Measurements from ENCODE around the gene RBM19.

Gene RBM19

GRCh38 chr12:113938471-113938870, 27.7 kb downstream of the RBM19 start:
- DNase-seq (ENCODE audit: low read depth in 1 of 2, low spot score in 1 of 2): no peak
- H3K27me3 ChIP-seq (ENCODE audit: insufficient read depth, poor library complexity, severe bottlenecking): no peaks in the 10 kb centered on the region
- H3K4me3 ChIP-seq (replicated peaks; ENCODE audit: insufficient read depth, low read length): no peak overlapping the region
- no peak overlapping the region for H3K27ac ChIP-seq (replicated peaks)
- no peak for TF ChIP-seq GABPA (IDR thresholded peaks at IDR 0.05; ENCODE audit: low read depth)
- TF ChIP-seq SPI1 (IDR thresholded peaks at IDR 0.05; ENCODE audit: borderline replicate concordance, low read depth): no peak
- no peak for TF ChIP-seq REST (IDR thresholded peaks at IDR 0.05; ENCODE audit: insufficient replicate concordance, low read depth)
- no peak for TF ChIP-seq POLR2AphosphoS5 (IDR thresholded peaks at IDR 0.05; ENCODE audit: low read depth)
- no peak for TF ChIP-seq CTCF (IDR thresholded peaks at IDR 0.05; ENCODE audit: insufficient read depth, low read length)

- Histone ChIP-seq H3K4me3 (replicated peaks; ENCODE audit: insufficient read depth, low read length) (no peak overlapping the region), H3K27ac (replicated peaks) (no peak overlapping the region), H3K27me3 (ENCODE audit: insufficient read depth, poor library complexity, severe bottlenecking) (no peaks in the 10 kb centered on the region)
- TF ChIP-seq SPI1 (IDR thresholded peaks at IDR 0.05; ENCODE audit: borderline replicate concordance, low read depth) (no peak), GABPA (IDR thresholded peaks at IDR 0.05; ENCODE audit: low read depth) (no peak), CTCF (IDR thresholded peaks at IDR 0.05; ENCODE audit: insufficient read depth, low read length) (no peak), POLR2AphosphoS5 (IDR thresholded peaks at IDR 0.05; ENCODE audit: low read depth) (no peak), REST (IDR thresholded peaks at IDR 0.05; ENCODE audit: insufficient replicate concordance, low read depth) (no peak)
- DNase-seq (ENCODE audit: low read depth in 1 of 2, low spot score in 1 of 2): no peak
Observed at GRCh38 chr12:113936460-113936859, 29.7 kb downstream of the RBM19 start.

- Histone ChIP-seq H3K4me3 (replicated peaks; ENCODE audit: insufficient read depth, low read length) (no peak overlapping the region), H3K27ac (replicated peaks) (no peak overlapping the region), H3K27me3 (ENCODE audit: insufficient read depth, poor library complexity, severe bottlenecking) (no peaks in the 10 kb centered on the region)
- no peak for DNase-seq (ENCODE audit: low read depth in 1 of 2, low spot score in 1 of 2)
- TF ChIP-seq GABPA (IDR thresholded peaks at IDR 0.05; ENCODE audit: low read depth): no peak
- no peak for TF ChIP-seq POLR2AphosphoS5 (IDR thresholded peaks at IDR 0.05; ENCODE audit: low read depth)
- no peak for TF ChIP-seq REST (IDR thresholded peaks at IDR 0.05; ENCODE audit: insufficient replicate concordance, low read depth)
- no peak for TF ChIP-seq CTCF (IDR thresholded peaks at IDR 0.05; ENCODE audit: insufficient read depth, low read length)
- TF ChIP-seq SPI1 (IDR thresholded peaks at IDR 0.05; ENCODE audit: borderline replicate concordance, low read depth): no peak
Observed at GRCh38 chr12:113935459-113935858, 30.7 kb downstream of the RBM19 start.

All from HL-60 (cell line).